Gastrocnemius medialis (tissue), 4 donors: Measurements from ENCODE around the gene SMIM28.

ENCODE experiments used
- POLR2A ChIP-seq, 2 donors: fragments of 450-650 bp; IDR thresholded peaks; one replicate each; pipeline ENCODE4 v1.6.1; 2017; ENCODE audit warnings: antibody characterized with exemption in 2 of 2, mild to moderate bottlenecking in 2 of 2, moderate library complexity in 2 of 2
- TF ChIP-seq, protein P1 (sequence below), 5 experiments: fragments of 450-650 bp in 3 of 5; fragments of 200-600 bp in 2 of 5; sonication (generic) in 2 of 5; IDR thresholded peaks in 4 of 5; conservative IDR thresholded peaks in 1 of 5; 1 replicate in 4 of 5; 2 replicates in 1 of 5; pipeline ENCODE4 v1.5.1; 2016 to 2019; ENCODE audit warnings: antibody characterized with exemption in 5 of 5, mild to moderate bottlenecking in 3 of 5, moderate library complexity in 3 of 5

DNA sequence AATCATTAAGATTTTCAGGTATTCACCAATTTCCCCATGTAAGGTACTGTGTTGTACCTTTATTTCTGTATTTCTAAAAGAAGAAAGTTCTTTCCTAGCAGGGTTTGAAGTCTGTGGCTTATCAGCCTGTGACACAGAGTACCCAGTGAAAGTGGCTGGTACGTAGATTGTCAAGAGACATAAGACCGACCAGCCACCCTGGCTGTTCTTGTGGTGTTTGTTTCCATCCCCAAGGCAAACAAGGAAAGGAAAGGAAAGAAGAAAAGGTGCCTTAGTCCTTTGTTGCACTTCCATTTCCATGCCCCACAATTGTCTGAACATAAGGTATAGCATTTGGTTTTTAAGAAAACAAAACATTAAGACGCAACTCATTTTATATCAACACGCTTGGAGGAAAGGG, 40.6 kb upstream of the SMIM28 start:
- TF ChIP-seq, protein P1, sequence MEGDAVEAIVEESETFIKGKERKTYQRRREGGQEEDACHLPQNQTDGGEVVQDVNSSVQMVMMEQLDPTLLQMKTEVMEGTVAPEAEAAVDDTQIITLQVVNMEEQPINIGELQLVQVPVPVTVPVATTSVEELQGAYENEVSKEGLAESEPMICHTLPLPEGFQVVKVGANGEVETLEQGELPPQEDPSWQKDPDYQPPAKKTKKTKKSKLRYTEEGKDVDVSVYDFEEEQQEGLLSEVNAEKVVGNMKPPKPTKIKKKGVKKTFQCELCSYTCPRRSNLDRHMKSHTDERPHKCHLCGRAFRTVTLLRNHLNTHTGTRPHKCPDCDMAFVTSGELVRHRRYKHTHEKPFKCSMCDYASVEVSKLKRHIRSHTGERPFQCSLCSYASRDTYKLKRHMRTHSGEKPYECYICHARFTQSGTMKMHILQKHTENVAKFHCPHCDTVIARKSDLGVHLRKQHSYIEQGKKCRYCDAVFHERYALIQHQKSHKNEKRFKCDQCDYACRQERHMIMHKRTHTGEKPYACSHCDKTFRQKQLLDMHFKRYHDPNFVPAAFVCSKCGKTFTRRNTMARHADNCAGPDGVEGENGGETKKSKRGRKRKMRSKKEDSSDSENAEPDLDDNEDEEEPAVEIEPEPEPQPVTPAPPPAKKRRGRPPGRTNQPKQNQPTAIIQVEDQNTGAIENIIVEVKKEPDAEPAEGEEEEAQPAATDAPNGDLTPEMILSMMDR (IDR thresholded peaks at IDR 0.05 in 4 of 5, conservative IDR thresholded peaks at IDR 0.05 in 1 of 5), result no peak
- TF ChIP-seq POLR2A (IDR thresholded peaks at IDR 0.05), result no peak
